ENCODE results near the gene MAGI3.
"Not testable (repeated sequence)": the region's sequence is repeated elsewhere in the genome, so short reads cannot be mapped to it uniquely, and the experiment has no call there.

MAGI3 gene

DNA sequence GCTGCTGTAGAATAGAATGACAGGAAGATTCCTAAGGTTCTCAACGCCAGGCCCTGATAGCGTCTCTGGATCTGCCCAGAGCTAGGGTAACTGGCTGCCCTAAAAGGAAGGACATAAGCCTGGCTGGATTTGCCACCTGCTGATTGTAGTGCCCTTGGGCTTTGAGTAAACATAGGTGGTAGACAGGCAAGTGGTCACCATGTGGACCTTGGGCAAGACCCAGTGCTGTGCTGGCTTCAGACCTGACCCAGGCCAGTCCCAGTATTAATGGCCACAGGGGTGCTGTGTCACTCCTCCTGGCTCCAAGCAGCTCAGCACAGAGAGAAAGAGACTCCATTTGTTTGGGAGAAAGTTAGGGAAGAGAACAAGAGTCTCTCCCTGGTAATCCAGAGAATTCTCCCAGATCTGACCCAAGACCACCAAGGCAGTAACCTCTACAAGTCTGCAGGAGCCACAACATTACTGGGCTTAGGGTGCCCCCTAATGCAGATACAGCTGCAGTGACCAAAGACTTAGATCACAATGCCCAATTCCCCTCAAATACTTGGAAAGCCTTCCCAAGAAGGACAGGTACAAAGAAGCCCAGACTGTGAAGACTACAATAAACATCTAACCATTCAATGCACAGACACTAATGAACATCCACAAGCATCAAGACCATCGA lies 324.4 kb downstream of the MAGI3 start:
- no peak for DNase-seq

DNA sequence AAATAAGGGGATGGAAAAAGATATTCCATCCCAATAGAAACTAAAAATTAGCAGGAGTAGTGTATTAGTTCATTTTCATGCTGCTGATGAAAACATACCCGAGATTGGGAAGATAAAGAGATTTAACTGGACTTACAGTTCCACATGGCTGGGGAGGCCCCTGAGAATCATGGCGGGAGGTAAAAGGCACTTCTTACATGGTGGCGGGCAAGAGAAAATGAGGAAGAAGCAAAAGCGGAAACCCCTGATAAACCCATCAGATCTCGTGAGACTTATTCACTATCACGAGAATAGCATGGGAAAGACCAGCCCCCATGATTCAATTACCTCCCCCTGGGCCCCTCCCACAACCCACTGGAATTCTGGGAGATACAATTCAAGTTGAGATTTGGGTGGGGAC lies 327.2 kb downstream of the MAGI3 start:
- not testable (repeated sequence) for DNase-seq

- not testable (repeated sequence) for DNase-seq
These were observed 328.3 kb downstream of the MAGI3 start for GRCh38 chr1:113718621-113719020.

DNA sequence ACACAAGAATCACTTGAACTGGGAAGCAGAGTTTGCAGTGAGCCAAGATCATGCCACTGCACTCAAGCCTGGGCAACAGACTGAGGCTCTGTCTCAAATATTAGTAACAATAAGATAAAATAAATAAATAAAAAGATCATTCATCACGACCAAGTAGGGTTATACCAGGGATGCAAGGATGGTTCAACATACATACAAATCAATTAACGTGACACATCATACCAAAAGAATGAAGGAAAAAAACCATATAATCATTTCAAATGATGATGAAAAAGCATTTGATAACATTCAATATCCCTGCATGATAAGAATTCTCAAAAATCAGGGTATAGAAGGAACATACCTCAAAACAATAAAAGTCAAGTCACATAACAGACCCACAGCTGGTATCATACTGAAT lies 330.7 kb downstream of the MAGI3 start:
- no peak for DNase-seq

DNA sequence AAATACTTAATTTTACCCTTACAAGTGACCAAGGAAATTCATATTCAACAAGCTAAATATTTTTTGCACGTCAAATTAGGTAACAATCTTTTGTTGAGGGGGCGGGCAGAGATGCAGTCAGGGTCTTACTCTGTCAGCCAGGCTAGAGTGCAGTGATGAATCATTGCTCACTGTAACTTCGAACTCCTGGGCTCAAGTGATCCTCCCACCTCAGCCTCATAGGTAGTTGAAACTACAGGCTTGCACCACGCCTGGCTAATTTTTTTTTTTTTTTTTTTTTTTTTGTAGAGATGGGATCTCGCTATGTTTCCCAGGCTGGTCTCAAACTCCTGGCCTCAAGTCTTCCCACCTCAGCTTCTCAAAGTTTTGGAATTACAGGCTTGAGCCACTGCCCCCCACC lies 342.5 kb downstream of the MAGI3 start:
- no peak for DNase-seq

GRCh38 chr1:113734357-113735055 lies 344.2 kb downstream of the MAGI3 start:
- no peak for DNase-seq

All from SHP77 treated with DMSO at 0.1 percent for 48 hours (cell line).